Measurements from ENCODE around the gene IL27RA.
A peak's percentile ranks its signal among the peaks of the same experiment; 100 is the strongest.

Gene IL27RA

GRCh38 chr19:14003251-14004055 lies 28.1 kb upstream of the IL27RA start:
- Histone ChIP-seq H3K9me3 (ENCODE audit: control insufficient read depth, insufficient read depth, low read depth, low read length) (no peaks in the 10 kb centered on the region), H3K4me3 (ENCODE audit: low read depth, low read length) (no peak overlapping the region), H3K36me3 (ENCODE audit: control insufficient read depth in 2 of 2, insufficient read depth in 1 of 2, low read length in 2 of 2) (peaks cover 0 to 8% of the 10 kb centered on the region in 2 experiments; a peak in 2 of 3 replicates), H3K4me1 (ENCODE audit: control insufficient read depth, insufficient read depth, low read length) (no peaks in the 10 kb centered on the region), H3K27ac (ENCODE audit: extremely low read depth, low read depth, low read length) (no peak overlapping the region)
- CTCF ChIA-PET: interaction anchor here (0.6 to 2.1 kb wide), 3 partner anchors 68 to 394 kb away, joined by 3 to 4 read pairs (median 4); no protein-coding TSS in a partner anchor
- TF ChIP-seq, protein P1, sequence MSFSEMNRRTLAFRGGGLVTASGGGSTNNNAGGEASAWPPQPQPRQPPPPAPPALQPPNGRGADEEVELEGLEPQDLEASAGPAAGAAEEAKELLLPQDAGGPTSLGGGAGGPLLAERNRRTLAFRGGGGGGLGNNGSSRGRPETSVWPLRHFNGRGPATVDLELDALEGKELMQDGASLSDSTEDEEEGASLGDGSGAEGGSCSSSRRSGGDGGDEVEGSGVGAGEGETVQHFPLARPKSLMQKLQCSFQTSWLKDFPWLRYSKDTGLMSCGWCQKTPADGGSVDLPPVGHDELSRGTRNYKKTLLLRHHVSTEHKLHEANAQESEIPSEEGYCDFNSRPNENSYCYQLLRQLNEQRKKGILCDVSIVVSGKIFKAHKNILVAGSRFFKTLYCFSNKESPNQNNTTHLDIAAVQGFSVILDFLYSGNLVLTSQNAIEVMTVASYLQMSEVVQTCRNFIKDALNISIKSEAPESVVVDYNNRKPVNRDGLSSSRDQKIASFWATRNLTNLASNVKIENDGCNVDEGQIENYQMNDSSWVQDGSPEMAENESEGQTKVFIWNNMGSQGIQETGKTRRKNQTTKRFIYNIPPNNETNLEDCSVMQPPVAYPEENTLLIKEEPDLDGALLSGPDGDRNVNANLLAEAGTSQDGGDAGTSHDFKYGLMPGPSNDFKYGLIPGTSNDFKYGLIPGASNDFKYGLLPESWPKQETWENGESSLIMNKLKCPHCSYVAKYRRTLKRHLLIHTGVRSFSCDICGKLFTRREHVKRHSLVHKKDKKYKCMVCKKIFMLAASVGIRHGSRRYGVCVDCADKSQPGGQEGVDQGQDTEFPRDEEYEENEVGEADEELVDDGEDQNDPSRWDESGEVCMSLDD (tag by site-specific recombination; IDR thresholded peaks at IDR 0.05): no peak
- no peak for TF ChIP-seq ZNF843 (tag by site-specific recombination; IDR thresholded peaks at IDR 0.05)
- no peak for TF ChIP-seq ZNF416 (tag by site-specific recombination; IDR thresholded peaks at IDR 0.05)
- TF ChIP-seq ZBTB20 (tag by site-specific recombination; IDR thresholded peaks at IDR 0.05): peak; percentile 53
- TF ChIP-seq SCRT2 (tag by site-specific recombination; IDR thresholded peaks at IDR 0.05): peak; percentile 84
- TF ChIP-seq ZEB2 (tag by site-specific recombination; IDR thresholded peaks at IDR 0.05): 0 out of 2 replicates have a peak, but pooled peaks have one; percentile 29
- TF ChIP-seq, protein P2, sequence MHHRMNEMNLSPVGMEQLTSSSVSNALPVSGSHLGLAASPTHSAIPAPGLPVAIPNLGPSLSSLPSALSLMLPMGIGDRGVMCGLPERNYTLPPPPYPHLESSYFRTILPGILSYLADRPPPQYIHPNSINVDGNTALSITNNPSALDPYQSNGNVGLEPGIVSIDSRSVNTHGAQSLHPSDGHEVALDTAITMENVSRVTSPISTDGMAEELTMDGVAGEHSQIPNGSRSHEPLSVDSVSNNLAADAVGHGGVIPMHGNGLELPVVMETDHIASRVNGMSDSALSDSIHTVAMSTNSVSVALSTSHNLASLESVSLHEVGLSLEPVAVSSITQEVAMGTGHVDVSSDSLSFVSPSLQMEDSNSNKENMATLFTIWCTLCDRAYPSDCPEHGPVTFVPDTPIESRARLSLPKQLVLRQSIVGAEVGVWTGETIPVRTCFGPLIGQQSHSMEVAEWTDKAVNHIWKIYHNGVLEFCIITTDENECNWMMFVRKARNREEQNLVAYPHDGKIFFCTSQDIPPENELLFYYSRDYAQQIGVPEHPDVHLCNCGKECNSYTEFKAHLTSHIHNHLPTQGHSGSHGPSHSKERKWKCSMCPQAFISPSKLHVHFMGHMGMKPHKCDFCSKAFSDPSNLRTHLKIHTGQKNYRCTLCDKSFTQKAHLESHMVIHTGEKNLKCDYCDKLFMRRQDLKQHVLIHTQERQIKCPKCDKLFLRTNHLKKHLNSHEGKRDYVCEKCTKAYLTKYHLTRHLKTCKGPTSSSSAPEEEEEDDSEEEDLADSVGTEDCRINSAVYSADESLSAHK (tag by site-specific recombination; IDR thresholded peaks at IDR 0.05): 0 out of 2 replicates have a peak, but pooled peaks have one; percentile 23
- no peak for TF ChIP-seq GLIS2 (tag by site-specific recombination; IDR thresholded peaks at IDR 0.05)
- TF ChIP-seq SCRT1 (tag by site-specific recombination; IDR thresholded peaks at IDR 0.05; ENCODE audit: borderline replicate concordance): peak; percentile 73; the same call in 1 of the 2 replicates
- no peak for TF ChIP-seq ZBTB11 (tag by site-specific recombination; conservative IDR thresholded peaks at IDR 0.05; ENCODE audit: low read depth)
- TF ChIP-seq, protein P3, sequence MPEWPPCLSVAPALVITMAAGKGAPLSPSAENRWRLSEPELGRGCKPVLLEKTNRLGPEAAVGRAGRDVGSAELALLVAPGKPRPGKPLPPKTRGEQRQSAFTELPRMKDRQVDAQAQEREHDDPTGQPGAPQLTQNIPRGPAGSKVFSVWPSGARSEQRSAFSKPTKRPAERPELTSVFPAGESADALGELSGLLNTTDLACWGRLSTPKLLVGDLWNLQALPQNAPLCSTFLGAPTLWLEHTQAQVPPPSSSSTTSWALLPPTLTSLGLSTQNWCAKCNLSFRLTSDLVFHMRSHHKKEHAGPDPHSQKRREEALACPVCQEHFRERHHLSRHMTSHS (tag by site-specific recombination; IDR thresholded peaks at IDR 0.05): no peak
- peak; percentile 64 for TF ChIP-seq ZNF341 (tag by site-specific recombination; IDR thresholded peaks at IDR 0.05; ENCODE audit: low read depth)
- POLR2A ChIA-PET: interaction anchor here (0.7 kb wide), 1 partner anchor 33 kb away, joined by 10 read pairs; no protein-coding TSS in a partner anchor

Data from HEK293 (cell line).